ENCODE data around the gene PRRC2A.

PRRC2A gene

GRCh38 chr6:31663961-31664789 lies 43.7 kb downstream of the PRRC2A start:
- DNase-seq (ENCODE audit: low read depth): no peak

GRCh38 chr6:31664790-31665500 lies 44.4 kb downstream of the PRRC2A start, which contains the start of gene GPANK1:
TSS of gene GPANK1 (minus strand) at chr6:31664997. CDS start at chr6:31664478, 519 bp downstream.
- TF ChIP-seq, protein P1, sequence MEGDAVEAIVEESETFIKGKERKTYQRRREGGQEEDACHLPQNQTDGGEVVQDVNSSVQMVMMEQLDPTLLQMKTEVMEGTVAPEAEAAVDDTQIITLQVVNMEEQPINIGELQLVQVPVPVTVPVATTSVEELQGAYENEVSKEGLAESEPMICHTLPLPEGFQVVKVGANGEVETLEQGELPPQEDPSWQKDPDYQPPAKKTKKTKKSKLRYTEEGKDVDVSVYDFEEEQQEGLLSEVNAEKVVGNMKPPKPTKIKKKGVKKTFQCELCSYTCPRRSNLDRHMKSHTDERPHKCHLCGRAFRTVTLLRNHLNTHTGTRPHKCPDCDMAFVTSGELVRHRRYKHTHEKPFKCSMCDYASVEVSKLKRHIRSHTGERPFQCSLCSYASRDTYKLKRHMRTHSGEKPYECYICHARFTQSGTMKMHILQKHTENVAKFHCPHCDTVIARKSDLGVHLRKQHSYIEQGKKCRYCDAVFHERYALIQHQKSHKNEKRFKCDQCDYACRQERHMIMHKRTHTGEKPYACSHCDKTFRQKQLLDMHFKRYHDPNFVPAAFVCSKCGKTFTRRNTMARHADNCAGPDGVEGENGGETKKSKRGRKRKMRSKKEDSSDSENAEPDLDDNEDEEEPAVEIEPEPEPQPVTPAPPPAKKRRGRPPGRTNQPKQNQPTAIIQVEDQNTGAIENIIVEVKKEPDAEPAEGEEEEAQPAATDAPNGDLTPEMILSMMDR (conservative IDR thresholded peaks at IDR 0.05; ENCODE audit: low read depth, low read length): no peak
- H3K4me3 ChIP-seq (ENCODE audit: low read length): peak within 1 kb of the TSS; percentile 94
- peak; percentile 70 for DNase-seq (ENCODE audit: low read depth)

More at GRCh38 chr6:31663961-31664789, 43.7 kb downstream of the PRRC2A start:
- H3K4me3 ChIP-seq (ENCODE audit: low read length): peak overlapping the region; percentile 94
- TF ChIP-seq, protein P1 (conservative IDR thresholded peaks at IDR 0.05; ENCODE audit: low read depth, low read length): no peak

DNA sequence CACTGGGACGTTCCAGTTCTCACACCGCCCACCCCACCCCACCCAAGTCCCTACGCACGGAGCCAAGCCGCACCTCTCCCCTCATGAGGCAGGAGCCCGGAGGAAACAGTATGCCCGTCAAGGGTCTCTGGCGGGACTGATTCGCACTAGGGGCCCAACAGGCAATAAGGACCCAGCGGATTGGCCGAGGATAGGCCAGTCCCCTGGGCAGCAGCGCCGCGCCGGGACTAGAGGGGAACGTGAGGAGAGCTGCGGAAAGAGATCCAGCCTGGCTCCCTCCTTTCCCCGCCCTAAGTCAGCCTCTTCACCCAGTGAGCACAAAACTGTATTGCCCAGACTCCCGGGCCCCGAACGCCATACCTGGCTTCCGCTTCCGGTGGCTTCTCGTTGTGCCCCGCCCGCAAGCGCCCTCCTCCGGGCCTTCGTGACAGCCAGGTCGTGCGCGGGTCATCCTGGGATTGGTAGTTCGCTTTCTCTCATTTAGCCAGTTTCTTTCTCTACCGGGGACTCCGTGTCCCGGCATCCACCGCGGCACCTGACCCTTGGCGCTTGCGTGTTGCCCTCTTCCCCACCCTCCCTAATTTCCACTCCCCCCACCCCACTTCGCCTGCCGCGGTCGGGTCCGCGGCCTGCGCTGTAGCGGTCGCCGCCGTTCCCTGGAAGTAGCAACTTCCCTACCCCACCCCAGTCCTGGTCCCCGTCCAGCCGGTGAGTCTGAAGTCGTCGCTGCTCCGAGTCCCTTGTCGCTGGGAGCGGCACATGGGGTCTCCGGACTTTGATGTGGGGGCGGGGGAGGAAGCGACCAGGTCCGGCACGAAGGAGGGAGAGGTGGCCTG lies 45.2 kb downstream of the PRRC2A start, which contains the start of gene CSNK2B:
Gene CSNK2B, plus strand, starts transcription at position 580 of the 836 bp plus-strand sequence. CDS start 752 bp downstream, outside the sequence.
- peak; percentile 91 for DNase-seq (ENCODE audit: low read depth)
- TF ChIP-seq, protein P1 (conservative IDR thresholded peaks at IDR 0.05; ENCODE audit: low read depth, low read length): peak; percentile 15
- H3K4me3 ChIP-seq (ENCODE audit: low read length): peak within 1 kb of the TSS; percentile 94

DNA sequence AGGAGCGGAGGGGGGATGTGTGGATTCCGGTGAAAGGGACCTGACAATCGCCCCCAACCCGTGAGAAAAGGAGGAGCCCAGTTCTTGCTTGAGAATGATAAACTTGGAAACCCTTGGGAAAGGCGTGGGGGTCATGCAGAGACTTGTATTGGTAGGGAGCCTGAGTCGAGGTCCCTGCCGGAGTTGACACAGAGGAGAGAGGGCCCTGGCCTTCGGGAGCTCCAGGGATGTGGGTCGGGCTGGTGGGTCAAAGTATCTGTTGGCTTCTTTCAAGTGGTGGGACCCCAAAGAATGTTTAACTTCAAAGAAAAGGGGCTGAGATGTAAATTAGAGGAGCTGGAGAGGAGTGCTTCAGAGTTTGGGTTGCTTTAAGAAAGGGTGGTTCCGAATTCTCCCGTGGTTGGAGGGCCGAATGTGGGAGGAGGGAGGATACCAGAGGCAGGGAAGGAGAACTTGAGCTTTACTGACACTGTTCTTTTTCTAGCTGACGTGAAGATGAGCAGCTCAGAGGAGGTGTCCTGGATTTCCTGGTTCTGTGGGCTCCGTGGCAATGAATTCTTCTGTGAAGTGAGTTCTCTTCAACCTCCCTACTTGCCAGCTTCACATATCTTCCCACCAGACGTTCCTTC lies 45.9 kb downstream of the PRRC2A start:
- peak overlapping the region; percentile 94 for H3K4me3 ChIP-seq (ENCODE audit: low read length)
- no peak for DNase-seq (ENCODE audit: low read depth)
- TF ChIP-seq, protein P1 (conservative IDR thresholded peaks at IDR 0.05; ENCODE audit: low read depth, low read length): no peak

- no peak within 1 kb of the TSS for H3K4me3 ChIP-seq (ENCODE audit: low read length)
- TF ChIP-seq, protein P1 (conservative IDR thresholded peaks at IDR 0.05; ENCODE audit: low read depth, low read length): no peak
- no peak for DNase-seq (ENCODE audit: low read depth)
Observed at GRCh38 chr6:31669676-31670075, 49.2 kb downstream of the PRRC2A start, which contains the start of gene LY6G5B. TSS of gene LY6G5B (plus strand) at chr6:31669976. CDS start at chr6:31670951, 975 bp downstream.

DNA sequence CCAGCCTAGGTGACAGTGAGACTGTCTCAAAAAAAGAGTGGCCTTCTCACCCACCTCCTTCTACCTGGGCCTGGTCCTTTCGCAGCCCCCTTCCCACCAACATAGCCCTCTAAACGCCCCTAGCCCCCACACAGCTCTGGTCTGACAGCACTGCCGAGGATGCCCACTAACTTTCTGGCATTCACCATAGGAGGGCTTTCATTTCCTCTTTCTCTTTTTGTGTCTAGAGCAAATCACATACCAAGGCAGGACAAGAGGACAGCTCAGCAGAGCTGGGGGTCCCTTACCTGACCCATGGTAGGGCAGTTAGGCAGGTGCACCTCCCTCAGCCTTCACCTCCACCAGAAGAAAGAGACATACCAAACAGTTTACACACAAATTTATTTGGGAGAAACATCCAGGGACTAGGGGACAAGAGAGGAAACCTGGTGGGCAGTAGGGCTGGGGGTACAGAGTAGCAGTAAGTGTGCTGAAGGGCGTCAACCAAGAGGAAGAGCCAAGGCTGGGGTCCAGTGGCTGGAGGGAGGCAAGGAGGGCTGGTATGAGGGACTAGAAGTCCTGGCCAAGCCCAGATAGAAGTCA lies 55.9 kb downstream of the PRRC2A start:
- no peak for DNase-seq (ENCODE audit: low read depth)
- H3K4me3 ChIP-seq (ENCODE audit: low read length): no peak overlapping the region

More for the DNA sequence above, 55.9 kb downstream of the PRRC2A start:
- TF ChIP-seq, protein P1 (conservative IDR thresholded peaks at IDR 0.05; ENCODE audit: low read depth, low read length): no peak
